ENCODE data around the gene DDAH1. TPM values are rescaled to one million over a fixed set of nuclear protein-coding genes. Genes with fewer than 3 reads are reported as not detected.

The DDAH1 gene
- total and polyA plus RNA-seq, 9 donors, result 3.3 to 32.3 (median 11.7) TPM

- H3K4me1 ChIP-seq (ENCODE audit: insufficient read depth), result peaks cover 1% of the 10 kb centered on the region
- TF ChIP-seq CTCF (IDR thresholded peaks at IDR 0.05), result no peak
- TF ChIP-seq EP300 (IDR thresholded peaks at IDR 0.05), result no peak
- no peak for TF ChIP-seq POLR2A (IDR thresholded peaks at IDR 0.05)
- no peaks in the 10 kb centered on the region for H3K9me3 ChIP-seq
- H3K36me3 ChIP-seq, result no peaks in the 10 kb centered on the region
- H3K27ac ChIP-seq, result peak overlapping the region; percentile 16 to 21
- H3K4me3 ChIP-seq, result no peak overlapping the region
- no peak for DNase-seq
- WGBS, 3 donors, result 8 to 19% (median 17%) methylated on average over 2 of the region's 2 CpGs
- H3K27me3 ChIP-seq, result no peaks in the 10 kb centered on the region
- intact Hi-C loops (cut with DNase I), result no loop called here
Observed at GRCh38 chr1:85278853-85279314, 186.1 kb downstream of the DDAH1 start.

DNA sequence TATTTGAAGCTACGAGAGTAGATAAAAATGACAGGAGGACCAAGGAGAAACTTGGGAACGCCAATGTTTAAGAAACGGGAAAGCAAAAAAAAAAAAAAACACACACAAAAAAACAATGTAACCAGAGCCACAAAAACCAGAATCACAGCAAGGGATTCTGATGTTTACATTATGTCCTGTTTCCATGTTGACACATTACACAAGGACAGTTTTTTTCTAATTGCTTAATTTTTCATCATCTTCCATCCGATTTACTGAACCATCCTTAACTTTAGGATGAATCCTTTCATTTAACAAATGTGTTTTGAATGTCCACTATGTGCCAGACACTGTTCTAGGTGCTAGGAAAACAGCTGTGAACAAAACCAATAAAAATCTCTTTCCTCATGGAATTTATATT, 187.2 kb downstream of the DDAH1 start:
- WGBS, 3 donors, result 86 to 97% (median 89%) methylated on average over 4 of the region's 4 CpGs
- H3K4me1 ChIP-seq (ENCODE audit: insufficient read depth), result peaks cover 1% of the 10 kb centered on the region
- no peaks in the 10 kb centered on the region for H3K27me3 ChIP-seq
- intact Hi-C loops (cut with DNase I), result no loop called here
- no peak for DNase-seq
- H3K4me3 ChIP-seq, result no peak overlapping the region
- no peaks in the 10 kb centered on the region for H3K9me3 ChIP-seq
- TF ChIP-seq CTCF (IDR thresholded peaks at IDR 0.05) (no peak), EP300 (IDR thresholded peaks at IDR 0.05) (no peak), POLR2A (IDR thresholded peaks at IDR 0.05) (no peak)
- H3K27ac ChIP-seq, result no peak overlapping the region
- no peaks in the 10 kb centered on the region for H3K36me3 ChIP-seq

- peak in 3 of 5 donors; percentile 39 to 48 (median 40) for DNase-seq
- peak overlapping the region; percentile 91 for H3K4me3 ChIP-seq
- intact Hi-C loops (cut with DNase I), result no loop called here
- no peaks in the 10 kb centered on the region for H3K36me3 ChIP-seq
- H3K9me3 ChIP-seq, result no peaks in the 10 kb centered on the region
- peak overlapping the region; percentile 15 to 81 for H3K27ac ChIP-seq
- no peaks in the 10 kb centered on the region for H3K27me3 ChIP-seq
- H3K4me1 ChIP-seq (ENCODE audit: insufficient read depth), result peaks cover 1% of the 10 kb centered on the region
- TF ChIP-seq CTCF (IDR thresholded peaks at IDR 0.05) (no peak), EP300 (IDR thresholded peaks at IDR 0.05) (no peak), POLR2A (IDR thresholded peaks at IDR 0.05) (no peak)
- 56 to 63% (median 63%) methylated on average over 11 of the region's 11 CpGs for WGBS, 3 donors
Observed at GRCh38 chr1:85276978-85277639, 187.8 kb downstream of the DDAH1 start.

DNA sequence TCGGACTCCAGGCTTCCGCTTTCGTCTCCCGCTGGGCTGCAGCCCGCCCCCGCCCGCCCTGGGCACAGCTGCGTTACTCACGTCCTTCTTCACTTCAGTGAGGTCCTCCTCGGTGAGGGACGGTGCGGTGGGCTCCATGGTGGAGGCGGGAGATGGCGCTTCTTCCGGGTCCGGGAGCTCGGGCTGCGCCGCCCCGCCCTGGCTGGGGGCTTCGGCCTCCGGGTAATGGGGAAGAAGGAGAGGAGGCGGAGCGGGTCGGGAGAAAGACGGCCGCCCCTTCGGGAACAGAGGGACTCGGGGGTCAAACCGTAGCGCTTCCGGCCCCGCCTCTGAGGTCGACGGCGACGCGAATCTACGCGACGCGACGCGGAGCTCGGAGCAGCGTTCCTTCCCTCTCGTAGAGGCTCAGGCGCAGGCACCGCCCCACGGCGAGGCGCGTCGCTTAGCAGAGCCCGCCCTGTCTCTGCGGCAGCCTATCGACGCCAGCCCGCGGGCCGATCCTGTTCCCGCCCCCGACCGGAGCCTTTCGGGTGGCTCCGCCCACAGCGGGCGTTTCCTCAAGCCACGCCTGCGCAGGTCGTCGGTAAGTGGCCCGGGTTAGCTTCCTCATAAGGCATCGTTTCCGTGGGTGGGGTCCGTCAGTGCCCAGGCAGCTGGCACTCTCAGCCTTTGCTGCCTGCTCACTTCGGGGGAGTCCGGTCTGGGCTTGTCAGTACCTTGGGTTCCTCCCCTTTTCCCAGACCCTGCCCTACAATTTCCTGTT, 188.6 kb downstream of the DDAH1 start, which contains the start of gene BCL10:
TSS of gene BCL10 (minus strand) at position 418 of the 763 bp plus-strand sequence. CDS start at position 138, 280 bp downstream.
- peak; percentile 71 for TF ChIP-seq POLR2A (IDR thresholded peaks at IDR 0.05)
- no peak for TF ChIP-seq EP300 (IDR thresholded peaks at IDR 0.05)
- TF ChIP-seq CTCF (IDR thresholded peaks at IDR 0.05), result no peak

More for the DNA sequence above, 188.6 kb downstream of the DDAH1 start, which contains the start of gene BCL10:
- Histone ChIP-seq H3K27ac (peak within 1 kb of the TSS; percentile 24 to 81), H3K27me3 (no peaks in the 10 kb centered on the region), H3K9me3 (no peaks in the 10 kb centered on the region), H3K36me3 (no peaks in the 10 kb centered on the region), H3K4me1 (ENCODE audit: insufficient read depth) (peaks cover 1% of the 10 kb centered on the region), H3K4me3 (peak within 1 kb of the TSS; percentile 91)
- 0% methylated on average over 51 to 78 of the region's 78 CpGs for WGBS, 3 donors
- DNase-seq, result peak; percentile 97 to 99 (median 97)
- intact Hi-C loops (cut with DNase I), result no loop called here

All from ovary (tissue), 9 donors.